Vagina (tissue), 2 donors: ENCODE data around the gene ACAD10. TPM values are rescaled to one million over a fixed set of nuclear protein-coding genes. Genes with fewer than 3 reads are reported as not detected.
A peak's percentile ranks its signal among the peaks of the same experiment; 100 is the strongest.

ENCODE experiments used
- DNase-seq, 2 donors: peaks; one replicate each; pipeline ENCODE4 v3.0.0-alpha.2; 2017; ENCODE audit errors: extremely low spot score in 2 of 2
- H3K27ac ChIP-seq: fragments of 200-600 bp; sonication (generic); one replicate; pipeline ENCODE4 v1.5.1; 2019
- H3K27me3 ChIP-seq: fragments of 200-600 bp; sonication (generic); one replicate; pipeline ENCODE4 v1.5.1; 2019
- H3K36me3 ChIP-seq, 2 donors: fragments of 200-600 bp; sonication (generic); one replicate each; pipeline ENCODE4 v1.5.1; 2017 to 2019
- H3K4me1 ChIP-seq: fragments of 200-600 bp; sonication (generic); one replicate; pipeline ENCODE4 v1.5.1; 2019
- H3K4me3 ChIP-seq, 2 donors: fragments of 200-600 bp; sonication (generic); 1 replicate in 1 of 2; 2 replicates in 1 of 2; pipeline ENCODE4 v1.5.1; 2016 to 2019
- H3K9me3 ChIP-seq: fragments of 200-600 bp; sonication (generic); one replicate; pipeline ENCODE4 v1.5.1; 2019
- CTCF ChIP-seq, 3 experiments: fragments of 450-650 bp in 2 of 3; fragments of 200-600 bp in 1 of 3; sonication (generic) in 1 of 3; IDR thresholded peaks; one replicate each; pipeline ENCODE4 v1.5.1; 2017 to 2019; ENCODE audit warnings: antibody characterized with exemption in 3 of 3, mild to moderate bottlenecking in 2 of 3, moderate library complexity in 2 of 3
- POLR2A ChIP-seq, 2 donors: fragments of 450-650 bp; IDR thresholded peaks; one replicate each; pipeline ENCODE4 v1.6.1; 2017; ENCODE audit warnings: antibody characterized with exemption in 2 of 2, mild to moderate bottlenecking in 2 of 2, moderate library complexity in 2 of 2
- POLR2AphosphoS5 ChIP-seq, 2 donors: sonication (generic); formaldehyde crosslinking; IDR thresholded peaks; one replicate each; pipeline ENCODE4 v1.9.0; 2017; ENCODE audit warnings: antibody characterized with exemption in 2 of 2, mild to moderate bottlenecking in 2 of 2, low read depth in 1 of 2; ENCODE audit not compliant: insufficient read depth in 1 of 2
- intact Hi-C: fragments of 100-400 bp; cut with DNase I; formaldehyde crosslinking; loops from one replicate; pipeline ENCODE4 v1.15.1; 2023
- total RNA-seq: library from RNA; depleted of rRNA; stranded (reverse); fragments of >200 nt; gene quantifications from one replicate; pipeline ENCODE4 v1.2.3, GENCODE V29; 2016

Gene ACAD10
- total RNA-seq: 26.5 TPM

- intact Hi-C loops: loop anchor here (10.0 kb wide), 1 partner anchor 291 kb away; no protein-coding TSS in a partner anchor
- Histone ChIP-seq H3K9me3 (no peaks in the 10 kb centered on the region), H3K27me3 (no peaks in the 10 kb centered on the region), H3K36me3 (peaks cover 0 to 9% of the 10 kb centered on the region in 2 donors), H3K4me3 (peak within 1 kb of the TSS; percentile 84 to 92), H3K27ac (peak within 1 kb of the TSS; percentile 90), H3K4me1 (peaks cover 36% of the 10 kb centered on the region)
- TF ChIP-seq POLR2AphosphoS5 (IDR thresholded peaks at IDR 0.05; ENCODE audit: insufficient read depth in 1 of 2, low read depth in 1 of 2) (peak; percentile 93 to 98), CTCF (IDR thresholded peaks at IDR 0.05) (no peak), POLR2A (IDR thresholded peaks at IDR 0.05) (no peak)
- peak in 1 of 2 donors; percentile 91 for DNase-seq
Observed at GRCh38 chr12:111685811-111686573, at the start of gene ACAD10, which contains the start of gene BRAP. TSS of gene ACAD10 (plus strand) at chr12:111686053. CDS start at chr12:111692710, 6,657 bp downstream. TSS of gene BRAP (minus strand) at chr12:111685956. CDS start at chr12:111685792, 164 bp downstream.

GRCh38 chr12:111636209-111636945, 49.5 kb upstream of the ACAD10 start:
- Histone ChIP-seq H3K27me3 (no peaks in the 10 kb centered on the region), H3K4me3 (peak overlapping the region; percentile 4 to 24), H3K9me3 (no peaks in the 10 kb centered on the region), H3K36me3 (no peaks in the 10 kb centered on the region), H3K4me1 (peaks cover 25% of the 10 kb centered on the region), H3K27ac (peak overlapping the region; percentile 83)
- TF ChIP-seq POLR2A (IDR thresholded peaks at IDR 0.05): no peak
- peak; percentile 30 to 62 for TF ChIP-seq POLR2AphosphoS5 (IDR thresholded peaks at IDR 0.05; ENCODE audit: insufficient read depth in 1 of 2, low read depth in 1 of 2)
- intact Hi-C loops: loop anchor here (5.0 kb wide), 1 partner anchor 39 kb away; the partner anchor contains the start of gene ATXN2
- peak in 1 of 2 donors; percentile 91 for DNase-seq

- Histone ChIP-seq H3K27ac (no peak overlapping the region), H3K4me1 (peaks cover 25% of the 10 kb centered on the region), H3K27me3 (no peaks in the 10 kb centered on the region), H3K36me3 (peaks cover 0 to 1% of the 10 kb centered on the region in 2 donors), H3K9me3 (no peaks in the 10 kb centered on the region), H3K4me3 (no peak overlapping the region)
- intact Hi-C loops: loop anchor here (5.0 kb wide), 1 partner anchor 41 kb away; the partner anchor contains the start of gene ATXN2
- DNase-seq: no peak
- TF ChIP-seq POLR2AphosphoS5 (IDR thresholded peaks at IDR 0.05; ENCODE audit: insufficient read depth in 1 of 2, low read depth in 1 of 2) (no peak), POLR2A (IDR thresholded peaks at IDR 0.05) (no peak), CTCF (IDR thresholded peaks at IDR 0.05) (no peak)
Observed at GRCh38 chr12:111638556-111638955, 47.3 kb upstream of the ACAD10 start.

- no peak for TF ChIP-seq POLR2A (IDR thresholded peaks at IDR 0.05)
- no peak for TF ChIP-seq CTCF (IDR thresholded peaks at IDR 0.05)
- no peak for TF ChIP-seq POLR2AphosphoS5 (IDR thresholded peaks at IDR 0.05; ENCODE audit: insufficient read depth in 1 of 2, low read depth in 1 of 2)
- intact Hi-C loops: no loop called here
- peaks cover 20% of the 10 kb centered on the region for H3K4me1 ChIP-seq
- H3K4me3 ChIP-seq: no peak overlapping the region
- no peaks in the 10 kb centered on the region for H3K9me3 ChIP-seq
- H3K27me3 ChIP-seq: no peaks in the 10 kb centered on the region
- peaks cover 0 to 11% of the 10 kb centered on the region in 2 donors for H3K36me3 ChIP-seq
- H3K27ac ChIP-seq: no peak overlapping the region
- DNase-seq: no peak
Observed at GRCh38 chr12:111640506-111640905, 45.3 kb upstream of the ACAD10 start.

GRCh38 chr12:111642681-111643426, 43.0 kb upstream of the ACAD10 start:
- Histone ChIP-seq H3K9me3 (no peaks in the 10 kb centered on the region), H3K36me3 (peaks cover 2 to 24% of the 10 kb centered on the region in 2 donors), H3K27ac (peak overlapping the region; percentile 22), H3K4me3 (no peak overlapping the region), H3K4me1 (no peaks in the 10 kb centered on the region), H3K27me3 (no peaks in the 10 kb centered on the region)
- intact Hi-C loops: no loop called here
- TF ChIP-seq POLR2A (IDR thresholded peaks at IDR 0.05) (no peak), CTCF (IDR thresholded peaks at IDR 0.05) (no peak), POLR2AphosphoS5 (IDR thresholded peaks at IDR 0.05; ENCODE audit: insufficient read depth in 1 of 2, low read depth in 1 of 2) (no peak)
- no peak for DNase-seq
